ENCODE measurements around the gene RPL36.

The RPL36 gene

GRCh38 chr19:5690125-5690954 lies at the start of gene RPL36:
Gene RPL36 (plus strand): TSS chr19:5690295. CDS start chr19:5690508, 213 bp downstream.
- DNase-seq (ENCODE audit: low spot score) = peak; percentile 98

- no peak for DNase-seq (ENCODE audit: low spot score)
Observed at GRCh38 chr19:5641171-5641570, 48.9 kb upstream of the RPL36 start.

GRCh38 chr19:5642204-5642603 lies 47.9 kb upstream of the RPL36 start:
- DNase-seq (ENCODE audit: low spot score) = no peak

- DNase-seq (ENCODE audit: low spot score) = no peak
Observed at GRCh38 chr19:5643060-5643459, 47.0 kb upstream of the RPL36 start.

GRCh38 chr19:5644037-5644436 lies 46.1 kb upstream of the RPL36 start:
- no peak for DNase-seq (ENCODE audit: low spot score)

- DNase-seq (ENCODE audit: low spot score) = no peak
Observed at GRCh38 chr19:5645409-5645808, 44.7 kb upstream of the RPL36 start.

GRCh38 chr19:5646703-5647102 lies 43.4 kb upstream of the RPL36 start:
- DNase-seq (ENCODE audit: low spot score) = no peak

- no peak for DNase-seq (ENCODE audit: low spot score)
Observed at GRCh38 chr19:5648464-5648863, 41.6 kb upstream of the RPL36 start.

- DNase-seq (ENCODE audit: low spot score) = no peak
Observed at GRCh38 chr19:5651361-5651760, 38.7 kb upstream of the RPL36 start.

GRCh38 chr19:5652261-5652660 lies 37.8 kb upstream of the RPL36 start:
- DNase-seq (ENCODE audit: low spot score) = no peak

GRCh38 chr19:5654931-5655330 lies 35.2 kb upstream of the RPL36 start:
- DNase-seq (ENCODE audit: low spot score) = no peak

- no peak for DNase-seq (ENCODE audit: low spot score)
Observed at GRCh38 chr19:5655412-5655811, 34.7 kb upstream of the RPL36 start.

- DNase-seq (ENCODE audit: low spot score) = no peak
Observed at GRCh38 chr19:5661483-5661882, 28.6 kb upstream of the RPL36 start.

- DNase-seq (ENCODE audit: low spot score) = no peak
Observed at GRCh38 chr19:5663904-5664303, 26.2 kb upstream of the RPL36 start.

- DNase-seq (ENCODE audit: low spot score) = no peak
Observed at GRCh38 chr19:5664515-5664914, 25.6 kb upstream of the RPL36 start.

GRCh38 chr19:5665781-5666513 lies 24.1 kb upstream of the RPL36 start:
- no peak for DNase-seq (ENCODE audit: low spot score)

GRCh38 chr19:5666921-5667610 lies 23.0 kb upstream of the RPL36 start:
- no peak for DNase-seq (ENCODE audit: low spot score)

GRCh38 chr19:5667751-5668271 lies 22.3 kb upstream of the RPL36 start:
- no peak for DNase-seq (ENCODE audit: low spot score)

GRCh38 chr19:5669212-5669611 lies 20.9 kb upstream of the RPL36 start:
- DNase-seq (ENCODE audit: low spot score) = no peak

- DNase-seq (ENCODE audit: low spot score) = no peak
Observed at GRCh38 chr19:5671600-5671999, 18.5 kb upstream of the RPL36 start.

- no peak for DNase-seq (ENCODE audit: low spot score)
Observed at GRCh38 chr19:5672708-5673459, 17.2 kb upstream of the RPL36 start.

- no peak for DNase-seq (ENCODE audit: low spot score)
Observed at GRCh38 chr19:5673752-5674151, 16.3 kb upstream of the RPL36 start.
